Muscle of leg (tissue), 11 donors: Measurements from ENCODE around the gene ASAP2. TPM values are rescaled to one million over a fixed set of nuclear protein-coding genes. Genes with fewer than 3 reads are reported as not detected.
A peak's percentile ranks its signal among the peaks of the same experiment; 100 is the strongest.

Source experiments
- DNase-seq: peaks from one replicate; pipeline ENCODE4 v3.0.0; 2013
- H3K27ac ChIP-seq: one replicate; pipeline ENCODE4 v1.5.1; 2013; ENCODE audit warnings: mild to moderate bottlenecking, low read length, control low read depth
- H3K27me3 ChIP-seq: one replicate; pipeline ENCODE4 v1.6.1; 2013; ENCODE audit warnings: low read length; ENCODE audit not compliant: control insufficient read depth, insufficient read depth
- H3K36me3 ChIP-seq: one replicate; pipeline ENCODE4 v1.6.1; 2013; ENCODE audit warnings: low read length; ENCODE audit not compliant: control insufficient read depth, insufficient read depth
- H3K4me1 ChIP-seq: one replicate; pipeline ENCODE4 v1.6.1; 2013; ENCODE audit warnings: low read length; ENCODE audit not compliant: control insufficient read depth, insufficient read depth
- H3K4me3 ChIP-seq: one replicate; pipeline ENCODE4 v1.5.1; 2013; ENCODE audit warnings: low read length, control low read depth
- H3K9me3 ChIP-seq: replicated peaks from 2 replicates; pipeline ENCODE4 v1.6.1; 2013; ENCODE audit warnings: low read depth, low read length; ENCODE audit not compliant: control insufficient read depth
- WGBS: methylation state at CpG from one replicate; pipeline ENCODE4 v1.1.5; 2013; ENCODE audit warnings: missing lambda C conversion rate; ENCODE audit not compliant: insufficient coverage; 5-methylcytosine and 5-hydroxymethylcytosine counted together
- polyA plus RNA-seq, 8 donors: library from polyadenylated mRNA; unstranded; fragments of 120-200 nt; gene quantifications; one replicate each; pipeline versions ENCODE4 v1.2.1 to v1.2.3, GENCODE V29; 2013; ENCODE audit warnings: inconsistent platforms in 1 of 8, low replicate concordance in 1 of 8; ENCODE audit not compliant: insufficient read length in 8 of 8, insufficient read depth in 1 of 8
- total RNA-seq: library from RNA; stranded (reverse); fragments of 120-200 nt; gene quantifications from one replicate; pipeline ENCODE4 v1.2.4, GENCODE V29; 2013

Gene ASAP2
- total and polyA plus RNA-seq, 9 donors, result 12.1 to 30.8 (median 19.4) TPM

DNA sequence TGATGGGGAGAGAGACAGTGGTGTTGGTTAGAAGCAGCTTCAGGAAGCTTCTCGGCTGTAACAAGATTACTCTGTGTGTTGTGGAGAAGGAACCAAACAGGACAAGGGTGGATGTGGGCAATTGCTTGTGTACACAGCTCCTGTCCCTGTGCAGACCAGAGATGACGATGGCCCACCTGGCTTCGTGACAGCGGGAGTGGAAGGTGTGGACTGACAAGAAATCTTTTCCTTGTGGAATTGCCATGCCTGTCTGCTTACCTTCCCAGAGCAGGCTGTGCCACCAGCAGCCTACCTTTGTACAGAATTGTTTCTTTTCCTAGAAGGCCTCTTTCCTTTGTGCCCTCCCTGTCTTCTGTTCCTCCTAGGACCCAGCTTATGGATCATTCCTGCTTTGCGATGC is 122.9 kb downstream of the ASAP2 start:
- no peak overlapping the region for H3K4me3 ChIP-seq
- H3K27me3 ChIP-seq, result no peaks in the 10 kb centered on the region
- H3K4me1 ChIP-seq, result peaks cover 22% of the 10 kb centered on the region
- no peak overlapping the region for H3K27ac ChIP-seq
- 74% methylated on average over 4 of the region's 5 CpGs for WGBS
- no peak for DNase-seq
- no peaks in the 10 kb centered on the region for H3K9me3 ChIP-seq
- H3K36me3 ChIP-seq, result peaks cover 11% of the 10 kb centered on the region

DNA sequence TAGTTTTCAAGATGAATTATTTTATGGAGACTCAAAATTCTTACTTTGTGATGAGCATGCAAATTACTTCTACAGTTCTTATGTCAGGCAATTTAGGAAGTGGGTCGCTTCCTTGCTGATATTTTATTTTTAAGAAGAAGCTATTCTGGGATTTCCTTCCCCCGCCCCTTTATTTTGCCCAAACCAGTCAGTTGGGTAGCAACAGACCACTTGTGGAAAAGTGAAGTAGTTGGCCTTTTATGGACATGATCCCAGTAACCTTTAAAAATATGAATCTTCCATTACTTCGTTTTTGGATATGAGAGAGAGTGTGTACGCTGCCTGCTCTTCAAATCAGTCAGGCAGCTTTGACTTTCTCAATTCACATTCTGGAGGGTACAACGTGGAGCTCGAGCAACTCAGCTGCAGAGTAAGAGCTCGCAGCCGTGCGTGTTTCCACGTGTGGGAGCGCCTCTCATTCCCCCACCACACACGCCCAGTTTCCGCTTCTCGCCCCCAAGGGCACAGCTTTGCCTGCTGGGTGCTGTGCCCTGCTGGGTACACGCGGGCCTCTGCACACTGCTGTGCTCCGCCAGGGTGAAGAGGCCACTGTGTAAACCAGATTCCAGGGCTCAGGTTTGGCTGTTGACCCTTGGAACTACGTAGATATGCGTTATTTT is 124.1 kb downstream of the ASAP2 start:
- H3K36me3 ChIP-seq, result peaks cover 14% of the 10 kb centered on the region
- no peaks in the 10 kb centered on the region for H3K27me3 ChIP-seq
- H3K4me3 ChIP-seq, result no peak overlapping the region
- peak; percentile 84 for DNase-seq
- peak overlapping the region; percentile 57 for H3K27ac ChIP-seq
- H3K4me1 ChIP-seq, result peaks cover 28% of the 10 kb centered on the region
- WGBS, result 68% methylated on average over 14 of the region's 19 CpGs
- H3K9me3 ChIP-seq, result no peaks in the 10 kb centered on the region

DNA sequence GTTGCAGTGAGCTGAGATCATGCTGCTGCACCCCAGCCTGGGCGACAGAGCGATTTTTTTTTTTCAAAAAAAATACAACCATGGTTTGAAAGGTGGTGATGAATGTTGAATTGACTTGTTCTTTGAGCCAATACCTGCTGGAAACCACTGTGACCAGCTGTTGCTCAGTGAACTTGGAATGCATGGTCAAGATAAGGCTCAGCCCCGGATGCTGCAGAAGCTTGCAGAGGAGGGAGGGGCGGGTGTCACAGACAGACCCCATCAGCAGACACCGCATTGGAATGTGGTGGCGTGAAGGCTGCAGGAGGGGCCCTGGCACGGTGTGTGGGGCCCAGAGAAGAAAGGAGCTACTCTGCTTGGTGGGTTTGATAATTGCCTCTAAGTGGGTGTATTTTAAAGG is 125.1 kb downstream of the ASAP2 start:
- 64% methylated on average over 5 of the region's 7 CpGs for WGBS
- peaks cover 34% of the 10 kb centered on the region for H3K4me1 ChIP-seq
- H3K27ac ChIP-seq, result no peak overlapping the region
- H3K36me3 ChIP-seq, result peaks cover 14% of the 10 kb centered on the region
- H3K9me3 ChIP-seq, result no peaks in the 10 kb centered on the region
- H3K4me3 ChIP-seq, result no peak overlapping the region
- no peaks in the 10 kb centered on the region for H3K27me3 ChIP-seq
- no peak for DNase-seq

DNA sequence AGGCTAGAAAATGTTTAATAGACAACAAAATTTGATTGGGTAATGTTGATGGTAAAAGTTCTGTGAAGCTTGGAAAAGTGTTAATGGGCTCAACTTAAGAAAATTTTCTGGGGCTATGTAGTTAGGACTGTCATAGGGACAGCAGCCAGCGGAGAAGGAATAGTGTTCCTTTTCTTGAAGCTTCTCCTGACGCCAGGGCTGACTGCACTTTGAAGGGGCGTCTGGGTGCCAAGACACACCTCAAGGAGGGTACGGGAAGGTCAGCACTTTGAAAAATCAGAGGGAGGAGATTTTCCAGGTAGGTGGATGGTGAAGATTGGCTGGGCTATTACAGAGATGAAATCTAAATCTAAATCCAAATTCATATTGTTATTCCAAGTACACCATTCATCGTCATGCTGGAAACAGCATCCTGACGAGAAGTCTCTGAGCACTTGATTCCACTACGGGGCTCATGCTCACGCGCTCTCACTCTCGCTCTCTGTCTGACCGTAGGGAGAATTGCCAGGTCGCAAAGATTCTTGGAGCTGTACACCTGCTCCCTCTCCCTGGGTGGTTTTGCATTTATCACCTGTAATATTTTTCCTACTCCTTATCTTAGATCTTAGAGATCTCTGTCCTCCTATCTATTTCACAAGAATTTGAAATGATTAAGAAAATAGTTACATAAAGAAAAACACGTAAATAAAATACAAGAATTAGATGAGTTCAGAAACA is 125.7 kb downstream of the ASAP2 start:
- H3K27ac ChIP-seq, result no peak overlapping the region
- H3K36me3 ChIP-seq, result peaks cover 14% of the 10 kb centered on the region
- no peak for DNase-seq
- H3K27me3 ChIP-seq, result no peaks in the 10 kb centered on the region
- peaks cover 36% of the 10 kb centered on the region for H3K4me1 ChIP-seq
- WGBS, result 69% methylated on average over 7 of the region's 13 CpGs
- no peaks in the 10 kb centered on the region for H3K9me3 ChIP-seq
- no peak overlapping the region for H3K4me3 ChIP-seq

DNA sequence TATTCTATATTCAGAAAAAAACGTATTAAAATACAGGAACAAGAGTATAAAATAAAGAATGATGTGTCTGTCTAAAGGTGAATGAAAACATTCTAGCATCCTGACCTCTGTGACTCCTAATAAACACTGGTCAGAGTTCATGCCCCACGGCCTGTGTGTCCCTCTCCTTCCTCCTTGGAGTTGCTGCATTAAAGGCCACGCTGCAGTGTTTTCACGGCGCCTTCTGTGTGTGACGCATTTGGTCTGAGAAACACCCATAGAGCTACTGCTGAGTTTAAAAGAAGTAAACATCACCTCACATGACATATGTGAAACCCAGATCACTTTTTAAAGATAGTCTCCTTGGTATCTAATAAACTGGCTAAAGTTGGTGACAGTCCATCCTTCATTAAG is 126.2 kb downstream of the ASAP2 start:
- no peaks in the 10 kb centered on the region for H3K27me3 ChIP-seq
- peaks cover 39% of the 10 kb centered on the region for H3K4me1 ChIP-seq
- H3K4me3 ChIP-seq, result no peak overlapping the region
- peaks cover 14% of the 10 kb centered on the region for H3K36me3 ChIP-seq
- no peak overlapping the region for H3K27ac ChIP-seq
- WGBS, result 57% methylated on average over 1 of the region's 6 CpGs
- no peaks in the 10 kb centered on the region for H3K9me3 ChIP-seq
- DNase-seq, result no peak

DNA sequence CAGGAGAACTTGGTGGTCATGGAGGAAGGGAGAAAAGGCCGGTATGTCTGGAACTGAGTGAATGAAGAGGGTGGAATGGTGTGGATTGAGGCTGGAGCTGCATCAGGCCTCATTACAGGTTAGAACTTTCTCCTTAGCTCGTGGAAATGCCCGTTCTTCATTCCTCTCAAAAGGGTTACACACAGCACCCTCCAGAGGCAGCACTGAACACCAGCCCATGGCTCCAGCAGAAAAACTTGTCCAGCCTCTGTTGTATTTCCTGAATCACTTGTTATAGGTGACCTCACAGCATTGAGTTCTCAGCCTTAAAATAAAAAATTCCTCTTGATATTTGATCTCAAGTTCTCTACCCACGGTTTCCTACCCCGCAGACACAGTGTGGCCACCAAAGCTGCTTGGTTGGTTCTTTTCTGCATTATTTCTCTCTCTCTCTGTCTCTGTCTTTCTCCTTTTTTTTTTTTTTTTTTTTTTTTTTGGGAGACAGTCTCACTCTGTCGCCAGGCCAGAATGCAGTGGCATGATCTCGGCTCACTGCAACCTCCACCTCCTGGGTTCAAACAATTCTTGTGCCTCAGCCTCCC is 127.1 kb downstream of the ASAP2 start:
- peaks cover 15% of the 10 kb centered on the region for H3K36me3 ChIP-seq
- DNase-seq, result peak; percentile 84
- H3K4me1 ChIP-seq, result peaks cover 40% of the 10 kb centered on the region
- H3K4me3 ChIP-seq, result no peak overlapping the region
- no peaks in the 10 kb centered on the region for H3K9me3 ChIP-seq
- no peaks in the 10 kb centered on the region for H3K27me3 ChIP-seq
- WGBS, result 50% methylated on average over 2 of the region's 7 CpGs
- H3K27ac ChIP-seq, result no peak overlapping the region

DNA sequence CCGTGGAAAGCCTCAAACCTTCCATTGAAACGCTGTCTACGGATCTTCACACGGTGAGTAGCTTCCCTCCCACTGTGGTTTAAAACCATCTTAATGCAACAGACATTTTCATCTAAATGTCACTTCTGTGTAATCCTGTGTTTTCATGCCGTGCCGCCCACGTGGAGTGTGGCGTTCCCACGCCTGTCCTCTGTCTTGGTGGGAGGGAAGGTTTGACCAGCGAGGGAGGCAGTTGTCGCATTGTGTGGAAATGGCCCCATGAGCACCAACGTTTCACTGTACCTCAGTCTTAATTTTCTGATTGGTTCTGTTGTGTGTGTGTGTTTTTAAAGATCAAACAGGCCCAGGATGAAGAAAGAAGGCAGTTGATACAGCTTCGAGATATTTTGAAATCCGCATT is 128.1 kb downstream of the ASAP2 start:
- no peak overlapping the region for H3K27ac ChIP-seq
- no peaks in the 10 kb centered on the region for H3K27me3 ChIP-seq
- peaks cover 16% of the 10 kb centered on the region for H3K36me3 ChIP-seq
- no peak overlapping the region for H3K4me3 ChIP-seq
- no peak for DNase-seq
- WGBS, result 92% methylated on average over 10 of the region's 14 CpGs
- no peaks in the 10 kb centered on the region for H3K9me3 ChIP-seq
- peaks cover 34% of the 10 kb centered on the region for H3K4me1 ChIP-seq

DNA sequence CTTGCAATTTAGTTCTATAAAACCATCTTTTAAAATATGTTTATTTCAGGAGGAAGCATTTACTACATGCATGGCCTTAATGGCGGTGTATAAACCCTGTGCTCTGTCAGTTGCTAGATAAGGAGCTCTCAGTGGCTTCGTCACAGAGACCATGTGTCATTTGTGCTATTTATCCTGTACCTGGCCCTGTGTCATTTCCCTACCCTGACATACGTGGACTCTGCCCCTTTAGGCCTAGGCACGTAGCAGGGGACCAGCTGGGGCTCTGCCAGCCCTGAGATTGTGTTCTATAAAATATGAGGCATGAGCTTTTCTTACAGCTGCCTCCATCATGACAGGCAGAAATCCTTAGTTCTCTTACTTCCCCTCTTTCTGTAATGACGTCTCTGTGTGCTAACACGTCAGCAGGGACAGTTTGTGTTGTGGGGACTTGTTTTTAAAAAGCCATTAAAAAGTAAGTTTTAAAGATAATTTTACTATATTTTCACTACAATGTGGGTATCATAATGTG is 128.8 kb downstream of the ASAP2 start:
- DNase-seq, result peak; percentile 44
- 100% methylated on average over 2 of the region's 6 CpGs for whole genome bisulfite sequencing
- Histone ChIP-seq H3K4me1 (peaks cover 32% of the 10 kb centered on the region), H3K27me3 (no peaks in the 10 kb centered on the region), H3K36me3 (peaks cover 14% of the 10 kb centered on the region), H3K4me3 (no peak overlapping the region), H3K9me3 (no peaks in the 10 kb centered on the region), H3K27ac (no peak overlapping the region)

DNA sequence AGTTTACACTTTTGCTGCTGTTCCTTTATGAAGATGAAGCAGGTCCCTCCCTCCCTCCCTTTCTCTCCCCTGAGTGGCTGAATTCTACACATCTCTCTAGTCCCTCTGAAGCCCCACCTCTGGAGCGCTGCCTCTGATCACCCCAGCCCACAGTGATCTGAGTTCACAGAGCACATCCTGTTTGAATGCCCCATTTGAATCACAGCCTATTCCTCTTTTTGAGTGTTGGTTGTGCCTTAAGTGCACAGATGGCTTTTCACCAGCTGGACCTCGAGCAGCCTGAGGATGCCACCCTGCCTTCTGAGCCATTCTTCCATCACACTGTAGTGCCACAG is 129.6 kb downstream of the ASAP2 start:
- WGBS, result 60% methylated on average over 1 of the region's 2 CpGs
- H3K36me3 ChIP-seq, result peaks cover 17% of the 10 kb centered on the region
- peak; percentile 57 for DNase-seq
- no peaks in the 10 kb centered on the region for H3K27me3 ChIP-seq
- H3K4me3 ChIP-seq, result no peak overlapping the region
- H3K27ac ChIP-seq, result peak overlapping the region; percentile 91
- no peaks in the 10 kb centered on the region for H3K9me3 ChIP-seq
- peaks cover 30% of the 10 kb centered on the region for H3K4me1 ChIP-seq

DNA sequence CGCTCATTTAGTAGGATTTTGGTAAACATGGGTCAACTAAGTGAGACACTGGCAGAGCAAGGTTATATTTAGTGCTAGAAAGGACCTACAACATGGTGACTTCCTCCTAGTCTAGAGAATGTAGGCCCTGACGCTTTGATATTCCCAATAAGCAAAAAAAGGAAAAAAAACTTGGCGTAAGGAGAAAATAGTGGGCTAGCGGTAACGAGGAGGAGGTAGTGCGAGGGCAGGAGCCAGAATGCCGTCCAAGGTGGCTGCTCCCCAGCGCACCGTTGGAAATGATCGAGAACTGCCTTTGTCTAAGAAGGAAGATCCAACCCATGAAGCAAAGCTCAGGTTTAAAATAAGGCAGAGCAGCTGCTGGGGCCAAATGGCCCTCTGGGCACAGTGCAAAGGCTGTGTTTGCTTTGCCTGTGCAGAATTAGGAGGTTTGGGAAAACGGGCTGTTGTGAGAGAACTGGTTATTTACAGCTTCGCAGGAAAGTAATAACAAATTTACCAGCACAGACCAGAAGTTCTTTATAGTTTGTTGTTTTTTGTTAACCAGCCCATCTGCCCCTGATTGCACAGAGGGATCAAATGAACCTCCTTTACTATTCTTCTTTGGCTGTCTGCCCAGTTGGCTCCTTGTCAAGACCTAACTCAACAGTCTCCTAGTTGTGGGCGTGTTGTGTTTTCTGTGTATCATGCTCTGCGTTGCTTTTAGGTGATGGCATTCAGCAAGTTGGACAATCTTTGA is 130.1 kb downstream of the ASAP2 start:
- peak overlapping the region; percentile 91 for H3K27ac ChIP-seq
- H3K9me3 ChIP-seq, result no peaks in the 10 kb centered on the region
- peaks cover 16% of the 10 kb centered on the region for H3K36me3 ChIP-seq
- WGBS, result 33% methylated on average over 8 of the region's 14 CpGs
- H3K27me3 ChIP-seq, result no peaks in the 10 kb centered on the region
- peaks cover 28% of the 10 kb centered on the region for H3K4me1 ChIP-seq
- H3K4me3 ChIP-seq, result no peak overlapping the region
- DNase-seq, result peak; percentile 91
